ENCODE data around the gene SLC15A5.

Gene SLC15A5

GRCh38 chr12:16269946-16270345 lies 7.5 kb downstream of the SLC15A5 start:
- H3K4me3 ChIP-seq (ENCODE audit: low read depth, low read length), result no peak overlapping the region
- no peak for TF ChIP-seq CTCF (IDR thresholded peaks at IDR 0.05; ENCODE audit: borderline replicate concordance, insufficient read depth, low read depth, low read length)

- H3K4me3 ChIP-seq (ENCODE audit: low read depth, low read length), result no peak overlapping the region
- no peak for TF ChIP-seq CTCF (IDR thresholded peaks at IDR 0.05; ENCODE audit: borderline replicate concordance, insufficient read depth, low read depth, low read length)
Observed at GRCh38 chr12:16266085-16266484, 11.4 kb downstream of the SLC15A5 start.

GRCh38 chr12:16261944-16262475 lies 15.5 kb downstream of the SLC15A5 start:
- TF ChIP-seq CTCF (IDR thresholded peaks at IDR 0.05; ENCODE audit: borderline replicate concordance, insufficient read depth, low read depth, low read length), result no peak
- no peak overlapping the region for H3K4me3 ChIP-seq (ENCODE audit: low read depth, low read length)

GRCh38 chr12:16260206-16260605 lies 17.3 kb downstream of the SLC15A5 start:
- TF ChIP-seq CTCF (IDR thresholded peaks at IDR 0.05; ENCODE audit: borderline replicate concordance, insufficient read depth, low read depth, low read length), result no peak
- H3K4me3 ChIP-seq (ENCODE audit: low read depth, low read length), result no peak overlapping the region

GRCh38 chr12:16258963-16259362 lies 18.5 kb downstream of the SLC15A5 start:
- no peak for TF ChIP-seq CTCF (IDR thresholded peaks at IDR 0.05; ENCODE audit: borderline replicate concordance, insufficient read depth, low read depth, low read length)
- H3K4me3 ChIP-seq (ENCODE audit: low read depth, low read length), result no peak overlapping the region

GRCh38 chr12:16246264-16246663 lies 31.2 kb downstream of the SLC15A5 start:
- no peak for TF ChIP-seq CTCF (IDR thresholded peaks at IDR 0.05; ENCODE audit: borderline replicate concordance, insufficient read depth, low read depth, low read length)
- H3K4me3 ChIP-seq (ENCODE audit: low read depth, low read length), result no peak overlapping the region

- no peak overlapping the region for H3K4me3 ChIP-seq (ENCODE audit: low read depth, low read length)
- no peak for TF ChIP-seq CTCF (IDR thresholded peaks at IDR 0.05; ENCODE audit: borderline replicate concordance, insufficient read depth, low read depth, low read length)
Observed at GRCh38 chr12:16245209-16245608, 32.3 kb downstream of the SLC15A5 start.
